RPMI7951 (cell line): Measurements from ENCODE around the gene LMF1. TPM values are rescaled to one million over a fixed set of nuclear protein-coding genes. Genes with fewer than 3 reads are reported as not detected.
A peak's percentile ranks its signal among the peaks of the same experiment; 100 is the strongest.

Experiments
- DNase-seq: peaks from one replicate; pipeline ENCODE4 v3.0.0-alpha.2; 2012; ENCODE audit warnings: low read depth
- total RNA-seq: library from RNA; depleted of rRNA; stranded (reverse); fragments of >200 nt; shearing (Covaris generic); gene quantifications from 2 replicates; pipeline ENCODE4 v1.2.3, GENCODE V29; 2014

The LMF1 gene
- total RNA-seq, 1 experiment from 2014 or later: 16.0 TPM

DNA sequence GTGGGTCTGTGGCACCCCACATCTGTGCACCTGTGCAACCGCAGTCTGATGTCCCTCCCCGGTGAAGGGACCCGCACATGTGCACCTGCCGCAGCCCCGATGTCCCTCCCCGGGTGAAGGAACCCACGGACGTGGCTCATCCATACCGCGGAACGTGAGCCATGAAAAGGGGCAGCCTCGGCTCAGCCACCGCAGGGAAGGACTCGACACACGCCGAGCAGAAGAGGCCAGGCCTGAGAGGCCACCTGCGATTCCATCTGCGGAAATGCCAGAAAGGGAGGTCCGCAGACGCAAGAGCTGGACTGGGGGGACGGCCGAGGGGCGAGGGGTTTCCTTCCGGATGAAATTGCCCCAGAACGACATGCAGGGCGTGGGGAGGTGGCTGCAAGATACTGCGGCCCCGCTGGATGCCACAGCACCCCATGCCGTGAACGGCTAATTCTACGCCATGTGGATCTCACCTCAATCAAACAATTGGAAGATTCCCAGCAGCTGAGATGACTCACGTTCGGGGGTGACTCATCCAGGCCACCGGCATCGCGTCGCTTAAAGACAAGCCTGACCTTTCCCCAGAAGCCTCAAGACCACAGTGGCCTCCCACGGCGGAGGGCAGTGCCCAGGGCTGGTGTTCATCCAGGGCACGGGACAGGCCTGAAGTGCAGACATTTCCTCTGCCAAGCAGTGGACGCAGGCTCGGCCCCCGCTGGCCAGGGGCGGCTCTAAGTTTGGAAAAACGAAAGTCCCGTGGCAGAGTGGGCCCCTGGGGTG, 31.8 kb upstream of the LMF1 start:
- peak; percentile 94 for DNase-seq

DNA sequence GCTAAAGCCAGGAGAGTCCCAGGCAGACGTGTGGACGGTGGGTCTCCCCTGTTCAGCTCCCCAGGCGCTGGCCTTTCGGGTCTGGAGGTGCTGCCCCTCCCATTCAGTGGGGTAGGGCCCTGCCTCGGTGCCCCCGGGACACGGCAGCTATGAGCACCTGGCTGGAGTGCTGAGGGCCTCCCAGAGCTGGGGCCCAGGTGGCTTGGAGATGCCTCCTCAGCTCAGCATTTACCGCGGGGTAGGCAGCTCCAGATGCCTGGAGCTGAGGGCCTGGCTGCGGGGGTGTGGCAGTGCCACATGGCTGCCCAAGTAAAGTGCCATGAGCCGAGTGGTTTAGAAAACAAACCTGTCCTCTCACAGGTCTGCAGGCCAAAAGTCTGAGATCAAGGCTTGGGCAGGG, 30.3 kb upstream of the LMF1 start:
- no peak for DNase-seq

- no peak for DNase-seq
Observed at GRCh38 chr16:1000608-1001007, 29.8 kb upstream of the LMF1 start.

DNA sequence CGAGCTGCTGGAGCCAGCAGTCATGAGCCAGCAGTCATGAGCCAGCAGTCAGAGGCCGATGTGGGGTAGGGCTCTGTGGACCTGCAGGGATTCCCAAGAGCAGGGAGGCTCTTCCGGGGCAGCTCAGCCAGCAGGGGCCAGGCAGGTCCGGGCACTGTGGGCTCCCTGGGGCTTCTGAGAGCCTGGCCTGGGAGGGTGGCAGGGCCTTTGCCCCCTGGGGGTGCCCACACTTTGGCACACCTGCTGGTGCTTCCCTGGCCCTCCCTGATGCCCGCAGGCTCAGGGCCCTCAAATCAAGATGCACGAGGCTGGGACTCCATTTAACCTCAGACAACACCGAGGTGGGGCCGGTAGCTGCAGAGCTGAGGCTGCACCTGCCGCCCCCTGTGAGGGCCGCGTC, 28.9 kb upstream of the LMF1 start:
- DNase-seq: no peak

DNA sequence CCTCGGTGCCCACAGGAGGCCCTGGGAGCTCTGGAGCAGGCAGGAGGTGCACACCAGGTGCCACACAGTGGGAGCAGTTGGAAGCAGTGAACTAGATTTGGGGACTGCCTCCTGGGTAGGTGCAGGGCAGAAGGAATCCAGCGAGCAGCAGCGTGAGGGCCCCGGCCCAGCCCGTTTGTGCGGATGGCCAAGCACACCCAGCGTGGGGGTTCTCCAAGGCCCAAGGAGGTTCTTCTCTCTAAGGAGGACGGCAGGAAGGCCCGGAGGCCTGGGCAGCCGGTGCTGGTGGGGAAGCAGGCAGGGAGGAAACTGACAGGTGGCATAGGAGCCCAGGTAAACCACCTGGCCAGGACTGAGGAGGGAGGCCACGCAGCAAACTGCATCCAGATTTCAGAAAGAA, 27.8 kb upstream of the LMF1 start:
- DNase-seq: no peak

- no peak for DNase-seq
Observed at GRCh38 chr16:998211-998610, 27.4 kb upstream of the LMF1 start.

- no peak for DNase-seq
Observed at GRCh38 chr16:997440-998051, 26.8 kb upstream of the LMF1 start.

GRCh38 chr16:996681-997080, 25.9 kb upstream of the LMF1 start:
- no peak for DNase-seq

GRCh38 chr16:995783-996182, 25.0 kb upstream of the LMF1 start:
- DNase-seq: no peak

DNA sequence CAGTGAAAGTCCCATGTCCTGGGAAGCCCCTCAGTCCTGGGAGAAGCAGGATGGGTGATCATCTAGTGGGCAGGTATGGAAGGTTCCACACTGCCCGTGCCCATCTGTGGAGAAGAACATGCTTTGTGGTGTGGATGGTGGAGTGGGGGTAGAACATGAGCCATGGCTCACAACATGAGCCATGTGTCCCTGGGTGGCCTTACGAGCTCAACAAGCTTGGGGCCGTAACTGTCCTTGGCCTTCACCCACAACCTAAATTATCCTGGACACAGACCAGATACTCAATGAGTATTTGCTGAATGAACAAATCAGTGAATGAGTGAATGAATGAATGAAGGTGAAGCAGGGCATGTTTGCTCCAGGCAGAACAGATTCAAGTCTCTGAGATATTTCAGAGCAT, 24.3 kb upstream of the LMF1 start:
- DNase-seq: peak; percentile 34

GRCh38 chr16:993731-994130, 22.9 kb upstream of the LMF1 start:
- no peak for DNase-seq

GRCh38 chr16:991773-992172, 21.0 kb upstream of the LMF1 start:
- DNase-seq: no peak

- DNase-seq: no peak
Observed at GRCh38 chr16:991345-991744, 20.6 kb upstream of the LMF1 start.

GRCh38 chr16:990516-991291, 19.9 kb upstream of the LMF1 start:
- no peak for DNase-seq

DNA sequence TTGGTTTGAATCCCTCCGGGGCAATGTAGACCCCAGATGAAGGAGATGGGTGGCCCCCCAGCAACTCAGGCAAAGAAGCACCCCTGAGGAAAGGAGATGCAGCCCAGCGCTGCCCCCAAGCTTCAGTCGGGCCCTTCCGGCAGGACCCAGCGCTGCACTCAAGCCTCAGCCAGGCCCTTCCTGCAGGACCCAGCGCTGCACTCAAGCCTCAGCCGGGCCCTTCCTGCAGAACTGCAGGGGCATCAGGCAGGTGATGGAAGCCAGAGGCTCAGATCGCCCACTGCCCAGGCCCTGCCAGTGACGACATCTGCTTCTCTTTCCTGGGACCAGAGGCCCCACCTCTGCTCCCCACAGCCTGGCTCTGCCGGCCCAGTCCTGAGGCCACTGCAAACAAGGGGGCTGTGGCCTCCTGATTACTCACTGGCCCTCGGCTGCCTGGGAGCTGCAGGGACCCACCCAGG, 18.6 kb upstream of the LMF1 start:
- no peak for DNase-seq

DNA sequence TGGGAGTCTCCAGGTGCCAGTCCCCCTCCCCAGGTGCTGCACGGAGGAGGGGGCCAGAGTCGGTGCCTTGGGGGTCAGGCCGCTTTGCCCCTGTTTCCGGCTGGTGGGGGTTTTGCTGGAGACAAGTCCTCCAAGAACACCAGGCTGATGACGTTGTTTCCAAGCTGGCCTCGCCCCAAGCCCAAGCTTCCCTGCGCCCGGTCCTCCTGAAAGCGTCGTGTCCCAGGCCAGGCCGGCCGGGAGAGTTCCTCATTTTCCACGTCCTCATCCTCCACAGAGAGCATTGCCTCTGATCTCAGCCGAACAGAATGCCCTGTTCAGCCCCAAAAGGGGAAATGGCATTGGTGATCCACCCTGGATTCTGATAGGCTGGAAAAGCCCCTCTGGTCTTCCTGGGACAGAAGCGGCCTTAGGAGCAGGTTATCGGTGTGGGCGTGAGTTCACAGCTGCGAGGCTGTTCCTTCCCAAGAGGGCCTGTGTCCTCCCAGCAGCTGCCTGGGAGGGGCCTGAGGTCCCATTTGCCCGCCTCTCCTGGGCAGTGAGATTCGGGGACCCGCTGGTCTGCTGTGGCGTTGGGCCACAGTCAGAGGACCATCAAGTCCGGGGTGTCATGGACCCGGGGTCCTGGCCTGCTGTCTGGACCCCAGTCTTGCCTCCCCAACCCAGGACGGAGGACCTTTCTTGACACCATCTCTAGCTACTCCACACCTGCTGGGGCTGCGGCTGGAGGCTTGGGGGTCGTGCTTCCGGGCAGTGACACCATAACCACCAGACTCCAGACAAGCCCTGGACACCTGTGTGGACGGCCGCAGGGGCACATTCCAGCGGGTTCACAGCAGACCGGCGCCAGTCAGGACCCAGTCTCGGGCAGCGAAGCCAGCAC, 17.9 kb upstream of the LMF1 start:
- no peak for DNase-seq

GRCh38 chr16:987906-988305, 17.1 kb upstream of the LMF1 start:
- no peak for DNase-seq

DNA sequence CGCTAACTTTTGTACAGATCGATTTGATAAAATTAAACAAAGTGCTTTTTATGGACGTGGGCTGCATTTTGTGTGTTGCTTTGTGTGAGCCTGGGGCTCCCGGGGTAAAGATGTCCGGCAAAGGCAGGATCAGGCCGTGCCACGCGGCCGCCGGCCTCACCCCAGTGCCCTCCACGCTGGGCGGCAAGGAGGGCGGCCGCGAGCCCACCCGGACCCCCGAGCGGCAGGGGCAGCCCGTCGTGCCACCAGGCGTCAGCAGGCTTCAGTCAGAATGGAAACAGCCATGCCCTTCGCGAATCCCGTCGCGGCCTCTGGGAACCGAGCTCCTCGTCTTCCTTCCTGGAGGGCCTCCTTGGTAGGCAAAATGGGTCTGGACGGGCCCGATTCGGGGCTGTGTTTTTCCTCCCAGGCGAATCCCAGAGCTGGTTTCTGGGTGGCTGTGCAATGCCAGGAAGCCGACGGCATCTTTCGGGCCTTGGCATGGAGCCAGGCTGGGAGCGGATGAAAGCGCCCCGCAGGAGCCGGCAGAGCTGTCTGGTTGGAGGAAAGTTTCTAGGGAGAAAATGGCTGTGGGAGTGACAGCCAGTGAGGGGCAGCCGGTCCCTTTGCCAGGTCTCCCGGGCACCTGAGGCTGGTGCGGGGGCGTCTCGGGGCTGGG, 16.3 kb upstream of the LMF1 start:
- DNase-seq: no peak

- no peak for DNase-seq
Observed at GRCh38 chr16:986411-986810, 15.6 kb upstream of the LMF1 start.

DNA sequence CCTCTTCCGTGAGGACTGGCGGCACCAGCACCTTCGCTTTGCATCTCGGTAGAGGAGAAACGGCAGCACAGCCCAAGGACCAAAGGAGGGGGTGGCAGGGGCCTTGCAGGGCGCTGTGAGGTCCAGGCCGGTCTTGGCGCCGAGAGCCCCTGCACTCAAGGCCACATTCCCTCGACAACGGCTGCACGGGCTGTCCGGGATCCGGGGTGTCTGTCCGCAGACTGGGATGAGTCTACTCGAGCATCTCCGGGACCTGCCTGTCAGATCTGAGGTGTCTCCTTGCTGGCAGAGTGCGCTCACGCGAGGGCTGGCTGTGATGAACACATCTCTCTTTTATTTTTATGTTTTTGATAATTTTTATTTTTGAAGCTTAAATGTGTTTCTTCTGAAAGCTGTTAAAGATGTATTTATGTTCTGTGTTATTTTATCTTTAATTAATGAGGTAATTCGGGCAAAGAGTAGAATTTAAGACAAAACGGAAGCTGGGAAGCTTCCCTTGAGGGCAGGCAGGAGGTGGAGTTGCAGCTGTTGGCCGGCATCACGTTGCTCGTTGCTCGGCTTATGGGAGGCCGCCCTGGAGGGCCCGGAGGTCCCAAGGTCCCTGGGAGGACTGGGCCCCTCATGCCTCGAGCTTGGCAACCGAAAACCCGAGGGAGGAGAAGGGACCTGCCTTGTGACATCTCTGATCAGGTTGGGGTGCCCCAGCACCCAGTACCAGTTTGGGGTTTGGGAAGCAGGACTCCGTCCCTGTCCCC, 15.0 kb upstream of the LMF1 start:
- no peak for DNase-seq
